Measurements from ENCODE around the gene GNRH2.
"Not testable (repeated sequence)": the region's sequence is repeated elsewhere in the genome, so short reads cannot be mapped to it uniquely, and the experiment has no call there.

GNRH2 gene

GRCh38 chr20:3042625-3043024, 797 bp upstream of the GNRH2 start:
- DNase-seq, result no peak

GRCh38 chr20:3044336-3044965, 1.0 kb downstream of the GNRH2 start:
- no peak for DNase-seq

GRCh38 chr20:3045042-3045815, 1.8 kb downstream of the GNRH2 start:
- no peak for DNase-seq

- peak; percentile 99 for DNase-seq
Observed at GRCh38 chr20:3045816-3046676, 2.6 kb downstream of the GNRH2 start, which contains the start of gene MRPS26. Gene MRPS26, plus strand, starts transcription at chr20:3046052. Its CDS starts 17 bp downstream, at chr20:3046069.

GRCh38 chr20:3046677-3047462, 3.4 kb downstream of the GNRH2 start:
- DNase-seq, result no peak

DNA sequence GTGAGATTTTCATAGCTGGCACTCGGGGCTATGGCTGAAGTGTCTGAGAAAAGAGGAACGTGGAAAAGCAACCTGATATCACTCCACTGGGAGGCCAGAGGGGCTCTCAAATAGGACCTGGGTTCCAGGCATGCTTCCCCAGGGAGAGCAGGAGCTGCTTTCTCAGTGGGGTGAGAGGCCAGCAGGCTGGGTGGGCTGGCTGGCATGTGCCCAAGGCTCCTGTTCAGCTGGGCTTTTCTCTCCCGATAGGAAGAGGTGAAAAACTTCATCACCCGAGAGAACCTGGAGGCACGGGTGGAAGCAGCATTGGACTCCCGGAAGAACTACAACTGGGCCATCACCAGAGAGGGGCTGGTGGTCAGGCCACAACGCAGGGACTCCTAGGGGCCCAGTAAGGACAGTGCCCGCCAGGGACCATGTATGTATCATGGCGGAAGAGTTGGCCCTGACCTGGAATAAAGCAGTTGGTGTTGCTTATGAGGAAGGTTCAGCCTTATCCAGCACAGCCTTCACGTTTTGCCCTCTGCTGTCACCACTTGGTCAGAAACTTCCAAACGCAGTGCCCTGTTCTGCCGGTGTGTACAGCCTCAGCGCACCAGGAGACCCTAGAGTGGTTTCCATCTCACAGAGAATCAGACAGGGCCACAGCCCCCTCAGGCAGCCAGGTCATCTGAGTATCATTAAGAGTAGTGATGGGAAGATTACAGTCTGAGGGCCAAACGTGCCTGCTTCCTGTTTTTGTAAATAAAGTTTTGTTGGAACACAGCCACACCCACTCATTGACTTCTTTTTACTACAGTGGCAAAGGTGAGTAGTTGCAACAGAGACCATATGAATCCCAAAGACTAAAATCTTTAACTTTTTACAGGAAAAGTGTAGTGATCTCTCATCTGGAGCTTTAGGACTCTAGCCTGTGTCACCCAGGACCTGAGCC, 4.3 kb downstream of the GNRH2 start:
- no peak for DNase-seq

GRCh38 chr20:3051385-3052019, 8.1 kb downstream of the GNRH2 start:
- DNase-seq, result no peak

DNA sequence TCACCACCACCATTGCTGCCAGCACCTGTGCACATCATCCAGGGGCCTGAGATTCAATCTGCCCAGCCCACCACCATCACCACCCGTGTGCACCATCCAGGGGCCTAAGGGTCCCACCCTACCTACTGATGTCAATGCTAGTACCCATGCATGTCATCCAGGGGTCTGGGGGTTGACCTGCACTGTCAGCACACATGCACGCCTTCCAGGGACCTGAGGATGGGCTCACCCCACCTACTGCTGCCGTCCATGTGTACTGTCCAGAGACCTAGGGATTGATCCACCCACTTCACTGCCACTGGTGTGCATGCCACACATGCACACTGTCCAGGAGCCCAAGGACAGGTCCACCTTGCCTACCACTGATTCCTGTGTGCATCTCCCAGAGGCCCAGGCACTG, 16.1 kb downstream of the GNRH2 start:
- DNase-seq, result no peak

DNA sequence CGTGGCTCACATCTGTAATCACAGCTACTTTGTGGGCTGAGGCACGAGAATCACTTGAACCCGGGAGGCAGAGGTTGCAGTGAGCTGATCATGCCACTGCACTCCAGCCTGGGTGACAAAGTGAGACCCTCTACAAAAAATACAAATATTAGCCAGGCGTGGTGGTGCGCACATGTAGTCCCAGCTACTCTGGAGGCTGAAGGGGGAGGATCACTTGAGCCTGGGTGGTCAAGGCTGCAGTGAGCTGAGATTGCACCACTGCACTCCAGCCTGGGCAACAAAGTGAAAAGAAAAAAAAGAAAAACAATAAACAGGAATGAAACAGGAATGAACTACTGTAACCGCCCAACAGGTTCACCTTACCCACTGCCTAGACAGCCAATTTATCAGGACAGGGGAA, 20.7 kb downstream of the GNRH2 start:
- not testable (repeated sequence) for DNase-seq

- no peak for DNase-seq
Observed at GRCh38 chr20:3067139-3068014, 24.0 kb downstream of the GNRH2 start.

- no peak for DNase-seq
Observed at GRCh38 chr20:3068075-3068474, 24.7 kb downstream of the GNRH2 start.

DNA sequence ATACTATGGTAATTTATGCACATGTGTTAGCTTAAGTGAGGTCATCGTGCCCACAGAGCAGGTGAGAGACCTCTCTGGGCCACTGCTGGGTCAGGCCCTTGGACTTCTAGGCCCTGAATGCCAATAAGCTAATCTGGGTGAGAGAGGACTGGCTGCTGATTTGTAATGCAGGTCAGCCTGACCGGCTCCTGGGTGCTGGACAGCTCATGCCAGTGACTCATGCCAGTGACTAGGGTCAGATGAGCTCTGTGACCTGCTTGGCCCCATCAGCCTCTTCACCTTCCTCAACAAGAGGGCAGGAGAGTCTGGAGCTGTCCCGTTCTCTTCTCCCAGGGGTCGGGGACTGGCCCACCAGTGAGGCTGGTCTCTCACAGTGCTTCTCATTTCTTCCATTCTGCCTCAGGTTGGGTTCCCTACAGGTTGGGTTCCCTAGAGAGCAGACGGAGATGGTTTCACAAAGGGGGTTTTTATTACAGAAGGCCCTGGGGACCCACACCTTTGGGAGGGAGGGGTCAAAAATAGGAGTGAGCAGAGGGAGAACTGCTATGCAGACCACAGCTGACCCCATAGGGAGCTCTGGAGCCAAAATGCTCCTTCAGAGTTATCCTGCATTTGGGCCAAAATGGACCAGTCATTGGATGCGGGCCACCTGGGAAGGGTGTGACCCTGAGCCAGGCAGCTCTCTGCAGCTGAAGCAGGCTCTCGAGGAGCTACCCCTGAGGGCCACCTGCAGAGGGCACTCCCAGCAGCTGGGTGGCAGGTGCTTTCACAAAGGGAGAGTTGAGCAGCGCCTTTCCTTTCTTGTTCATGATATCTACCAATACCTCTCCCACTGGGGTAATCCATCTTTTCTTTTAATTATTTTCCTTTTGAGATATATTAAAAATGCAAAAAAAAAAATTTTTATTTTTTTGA, 25.8 kb downstream of the GNRH2 start:
- DNase-seq, result no peak

DNA sequence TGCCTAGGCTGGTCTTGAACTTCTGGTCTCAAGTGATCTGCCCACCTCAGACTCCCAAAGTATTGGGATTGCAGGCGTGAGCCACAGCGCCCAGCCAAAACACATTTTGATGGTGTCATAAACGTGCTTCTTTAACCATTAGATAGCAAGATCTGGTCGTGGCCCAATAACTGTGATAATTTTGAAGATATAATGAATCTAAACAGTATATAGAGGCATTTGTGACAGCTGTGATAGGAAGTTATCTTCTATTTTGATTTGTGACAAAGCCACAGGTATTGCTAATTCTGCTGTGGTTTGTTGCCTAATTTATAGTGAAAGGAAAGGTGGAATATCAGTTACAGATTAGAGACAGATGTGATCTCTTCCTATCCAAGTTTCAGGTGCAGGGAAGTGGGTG, 27.3 kb downstream of the GNRH2 start:
- DNase-seq, result no peak

DNA sequence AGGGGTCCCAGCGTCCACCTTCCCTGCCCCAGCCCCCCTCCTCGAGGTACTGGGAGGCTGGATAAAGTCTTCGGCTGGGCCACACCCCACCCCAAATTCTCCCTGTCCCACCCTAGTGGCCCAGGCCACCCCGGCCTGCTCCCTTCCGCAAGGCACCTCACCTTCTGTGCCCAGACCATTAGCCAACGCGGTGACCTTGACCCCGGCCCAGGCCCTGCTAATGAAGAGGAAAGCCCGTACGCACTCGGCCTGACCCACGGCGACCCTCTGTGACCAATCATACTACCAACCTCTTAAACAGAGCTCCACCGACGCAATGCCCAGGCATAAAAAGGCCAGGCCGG, 27.8 kb downstream of the GNRH2 start:
- DNase-seq, result no peak

DNA sequence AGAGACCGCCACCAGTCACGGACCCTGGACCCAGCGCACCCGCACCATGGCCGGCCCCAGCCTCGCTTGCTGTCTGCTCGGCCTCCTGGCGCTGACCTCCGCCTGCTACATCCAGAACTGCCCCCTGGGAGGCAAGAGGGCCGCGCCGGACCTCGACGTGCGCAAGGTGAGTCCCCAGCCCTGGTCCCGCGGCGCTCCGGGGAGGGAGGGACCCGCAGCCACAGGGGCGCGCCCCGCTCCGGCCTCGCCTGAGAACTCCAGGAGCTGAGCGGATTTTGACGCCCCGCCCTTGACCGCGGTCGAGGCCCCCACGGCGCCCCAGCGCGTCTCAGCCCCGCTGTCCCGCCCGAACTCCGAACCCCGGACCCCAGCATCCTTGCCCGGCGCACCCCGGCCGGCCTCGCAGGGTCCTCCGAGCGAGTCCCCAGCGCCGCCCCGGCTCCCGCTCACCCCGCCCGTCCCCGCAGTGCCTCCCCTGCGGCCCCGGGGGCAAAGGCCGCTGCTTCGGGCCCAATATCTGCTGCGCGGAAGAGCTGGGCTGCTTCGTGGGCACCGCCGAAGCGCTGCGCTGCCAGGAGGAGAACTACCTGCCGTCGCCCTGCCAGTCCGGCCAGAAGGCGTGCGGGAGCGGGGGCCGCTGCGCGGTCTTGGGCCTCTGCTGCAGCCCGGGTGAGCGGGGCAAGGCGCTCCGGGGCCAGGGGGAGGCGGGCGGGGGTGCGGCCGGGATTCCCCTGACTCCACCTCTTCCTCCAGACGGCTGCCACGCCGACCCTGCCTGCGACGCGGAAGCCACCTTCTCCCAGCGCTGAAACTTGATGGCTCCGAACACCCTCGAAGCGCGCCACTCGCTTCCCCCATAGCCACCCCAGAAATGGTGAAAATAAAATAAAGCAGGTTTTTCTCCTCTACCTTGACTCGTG, 28.4 kb downstream of the GNRH2 start, which contains the start of gene OXT:
OXT (plus strand) TSS at position 11 of the 920 bp plus-strand sequence; CDS start at position 47, 36 bp downstream.
- DNase-seq, result peak; percentile 49

- DNase-seq, result no peak
Observed at GRCh38 chr20:3072530-3073250, 29.3 kb downstream of the GNRH2 start.

Measured in right kidney (tissue), 1 donor.